Erythroblast (primary cell): Measurements from ENCODE around the gene LRBA.

ENCODE experiments used
- GATA1 ChIP-seq: IDR thresholded peaks from 2 replicates; pipeline ENCODE4 v1.6.1; 2011; ENCODE audit warnings: low read depth, mild to moderate bottlenecking, control low read depth, low read length, moderate library complexity
- POLR2A ChIP-seq: IDR thresholded peaks from 2 replicates; pipeline ENCODE4 v1.6.1; 2011; ENCODE audit warnings: mild to moderate bottlenecking, low read length

DNA sequence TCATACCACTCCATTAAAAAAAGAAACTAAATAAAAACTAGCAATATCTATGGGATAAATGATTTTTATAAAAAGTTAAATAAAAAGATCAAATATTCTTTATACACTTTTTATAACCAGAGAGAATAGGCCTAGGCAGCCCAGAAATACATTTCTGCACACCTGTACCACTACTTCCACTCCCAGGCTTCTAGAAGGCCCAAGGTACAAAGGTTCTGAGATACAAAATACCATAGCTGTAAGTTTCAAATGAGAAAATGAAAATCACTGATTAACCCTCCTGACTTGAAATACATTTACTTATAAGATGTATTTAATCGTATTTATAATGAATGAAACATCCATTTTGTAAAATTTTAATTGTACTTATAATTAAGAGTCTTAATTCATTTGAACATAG lies 659.7 kb downstream of the LRBA start:
- TF ChIP-seq POLR2A (no peak), GATA1 (no peak)
